A673 (cell line): ENCODE measurements around the gene FXR2. TPM values are rescaled to one million over a fixed set of nuclear protein-coding genes. Genes with fewer than 3 reads are reported as not detected.

Source experiments
- BruUV-seq: library from RNA; stranded (reverse); fragments of 400-500 nt; replicated peaks from 2 replicates; lab custom pipeline; 2021; lab: Mats Ljungman, UMichigan
- CTCF ChIA-PET: fragments of 300-600 bp; sonication (Branson Sonifier 250); formaldehyde crosslinking; loops from one replicate; lab custom pipeline; 2022; ENCODE audit warnings: antibody characterized with exemption; lab: Charles Lee
- POLR2A ChIA-PET: fragments of 300-600 bp; sonication (Branson Sonifier 250); formaldehyde crosslinking; loops from one replicate; lab custom pipeline; 2022; ENCODE audit warnings: antibody characterized with exemption; ENCODE audit not compliant: low non-redundant PET; lab: Charles Lee
- DNase-seq: peaks from one replicate; pipeline ENCODE4 v3.0.0-alpha.2; 2015; ENCODE audit warnings: low spot score
- H3K27ac ChIP-seq: fragments of 200-600 bp; sonication (generic); 2 replicates; pipeline ENCODE4 v1.5.1; 2016; ENCODE audit warnings: mixed run types, low read depth, mild to moderate bottlenecking, mixed read lengths, antibody characterized with exemption, low read length; ENCODE audit not compliant: poor library complexity, severe bottlenecking
- H3K27me3 ChIP-seq: fragments of 200-600 bp; sonication (generic); replicated peaks from 2 replicates; pipeline ENCODE4 v1.6.1; 2017; ENCODE audit warnings: mixed run types, low read depth, mild to moderate bottlenecking, mixed read lengths, antibody characterized with exemption, low read length; ENCODE audit not compliant: insufficient read depth, poor library complexity
- H3K36me3 ChIP-seq: fragments of 200-600 bp; sonication (generic); 2 replicates; pipeline ENCODE4 v1.6.1; 2016; ENCODE audit warnings: mixed run types, mild to moderate bottlenecking, mixed read lengths, antibody characterized with exemption, low read length; ENCODE audit not compliant: insufficient read depth, poor library complexity, severe bottlenecking
- H3K4me1 ChIP-seq: fragments of 200-600 bp; sonication (generic); 2 replicates; pipeline ENCODE4 v1.6.1; 2017; ENCODE audit warnings: mixed run types, mild to moderate bottlenecking, mixed read lengths, antibody characterized with exemption, low read length; ENCODE audit not compliant: insufficient read depth, poor library complexity, severe bottlenecking
- H3K4me3 ChIP-seq: fragments of 200-600 bp; sonication (generic); 2 replicates; pipeline ENCODE4 v1.5.1; 2016; ENCODE audit warnings: low read depth, mixed run types, mild to moderate bottlenecking, mixed read lengths, low read length; ENCODE audit not compliant: poor library complexity, severe bottlenecking
- H3K9me3 ChIP-seq: fragments of 200-600 bp; sonication (generic); 2 replicates; pipeline ENCODE4 v1.6.1; 2016; ENCODE audit warnings: mixed run types, low read depth, mild to moderate bottlenecking, mixed read lengths, antibody characterized with exemption, low read length; ENCODE audit not compliant: poor library complexity, severe bottlenecking
- EZH2 ChIP-seq: fragments of 200-600 bp; sonication (generic); IDR thresholded peaks from 2 replicates; pipeline ENCODE4 v1.6.1; 2017; ENCODE audit warnings: borderline replicate concordance, low read depth, mild to moderate bottlenecking, mixed read lengths, antibody characterized with exemption, low read length; ENCODE audit not compliant: poor library complexity, severe bottlenecking
- intact Hi-C: fragments of 100-400 bp; cut with micrococcal nuclease; formaldehyde crosslinking; loops from one replicate; pipeline ENCODE4 v1.10.0; 2022; ENCODE audit not compliant: unreplicated experiment
- total RNA-seq: library from RNA; stranded (reverse); gene quantifications from 2 replicates; pipeline ENCODE4 v1.2.3, GENCODE V29; 2021
- TF ChIP-seq, protein P1 (sequence below): fragments of 300-800, 200-600 bp; sonication (generic); conservative IDR thresholded peaks from 2 replicates; pipeline ENCODE4 v1.5.1; 2017; ENCODE audit warnings: low read depth, mild to moderate bottlenecking, antibody characterized with exemption, low read length, moderate library complexity, mixed read lengths

Gene FXR2
- total RNA-seq, 1 experiment from 2014 or later: 101 TPM

DNA sequence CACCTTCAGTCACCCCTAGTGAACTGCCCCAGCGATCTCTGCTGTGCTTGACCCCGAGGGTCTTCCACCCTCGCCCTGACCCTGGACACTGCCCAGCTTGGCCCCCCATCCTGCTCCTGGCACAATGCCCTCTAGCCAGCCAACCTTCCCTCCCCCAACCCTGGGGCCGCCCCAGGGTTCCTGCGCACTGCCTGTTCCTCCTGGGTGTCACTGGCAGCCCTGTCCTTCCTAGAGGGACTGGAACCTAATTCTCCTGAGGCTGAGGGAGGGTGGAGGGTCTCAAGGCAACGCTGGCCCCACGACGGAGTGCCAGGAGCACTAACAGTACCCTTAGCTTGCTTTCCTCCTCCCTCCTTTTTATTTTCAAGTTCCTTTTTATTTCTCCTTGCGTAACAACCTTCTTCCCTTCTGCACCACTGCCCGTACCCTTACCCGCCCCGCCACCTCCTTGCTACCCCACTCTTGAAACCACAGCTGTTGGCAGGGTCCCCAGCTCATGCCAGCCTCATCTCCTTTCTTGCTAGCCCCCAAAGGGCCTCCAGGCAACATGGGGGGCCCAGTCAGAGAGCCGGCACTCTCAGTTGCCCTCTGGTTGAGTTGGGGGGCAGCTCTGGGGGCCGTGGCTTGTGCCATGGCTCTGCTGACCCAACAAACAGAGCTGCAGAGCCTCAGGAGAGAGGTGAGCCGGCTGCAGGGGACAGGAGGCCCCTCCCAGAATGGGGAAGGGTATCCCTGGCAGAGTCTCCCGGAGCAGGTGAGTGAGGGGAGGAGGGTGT, 56.0 kb downstream of the FXR2 start, which contains the start of gene TNFSF13:
Gene TNFSF13 (plus strand): TSS at position 207 of the 776 bp plus-strand sequence. CDS start 290 bp downstream, at position 497.
- Histone ChIP-seq H3K27ac (peak within 1 kb of the TSS; percentile 68), H3K4me3 (no peak within 1 kb of the TSS), H3K36me3 (peaks cover 5% of the 10 kb centered on the region), H3K27me3 (no peaks in the 10 kb centered on the region), H3K4me1 (peaks cover 33% of the 10 kb centered on the region), H3K9me3 (no peaks in the 10 kb centered on the region)
- no TSS peak for BruUV-seq
- ChIA-PET POLR2A (interaction anchor here (0.5 kb wide), 1 partner anchor 75 kb away, joined by 9 read pairs; the partner anchor contains the start of gene POLR2A), CTCF (interaction anchor here (0.5 kb wide), 1 partner anchor 229 kb away, joined by 4 read pairs; the partner anchor contains the start of gene NEURL4)
- no peak for DNase-seq
- intact Hi-C loops: no loop called here
- TF ChIP-seq, protein P1, sequence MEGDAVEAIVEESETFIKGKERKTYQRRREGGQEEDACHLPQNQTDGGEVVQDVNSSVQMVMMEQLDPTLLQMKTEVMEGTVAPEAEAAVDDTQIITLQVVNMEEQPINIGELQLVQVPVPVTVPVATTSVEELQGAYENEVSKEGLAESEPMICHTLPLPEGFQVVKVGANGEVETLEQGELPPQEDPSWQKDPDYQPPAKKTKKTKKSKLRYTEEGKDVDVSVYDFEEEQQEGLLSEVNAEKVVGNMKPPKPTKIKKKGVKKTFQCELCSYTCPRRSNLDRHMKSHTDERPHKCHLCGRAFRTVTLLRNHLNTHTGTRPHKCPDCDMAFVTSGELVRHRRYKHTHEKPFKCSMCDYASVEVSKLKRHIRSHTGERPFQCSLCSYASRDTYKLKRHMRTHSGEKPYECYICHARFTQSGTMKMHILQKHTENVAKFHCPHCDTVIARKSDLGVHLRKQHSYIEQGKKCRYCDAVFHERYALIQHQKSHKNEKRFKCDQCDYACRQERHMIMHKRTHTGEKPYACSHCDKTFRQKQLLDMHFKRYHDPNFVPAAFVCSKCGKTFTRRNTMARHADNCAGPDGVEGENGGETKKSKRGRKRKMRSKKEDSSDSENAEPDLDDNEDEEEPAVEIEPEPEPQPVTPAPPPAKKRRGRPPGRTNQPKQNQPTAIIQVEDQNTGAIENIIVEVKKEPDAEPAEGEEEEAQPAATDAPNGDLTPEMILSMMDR: no peak
- no peak for TF ChIP-seq EZH2

DNA sequence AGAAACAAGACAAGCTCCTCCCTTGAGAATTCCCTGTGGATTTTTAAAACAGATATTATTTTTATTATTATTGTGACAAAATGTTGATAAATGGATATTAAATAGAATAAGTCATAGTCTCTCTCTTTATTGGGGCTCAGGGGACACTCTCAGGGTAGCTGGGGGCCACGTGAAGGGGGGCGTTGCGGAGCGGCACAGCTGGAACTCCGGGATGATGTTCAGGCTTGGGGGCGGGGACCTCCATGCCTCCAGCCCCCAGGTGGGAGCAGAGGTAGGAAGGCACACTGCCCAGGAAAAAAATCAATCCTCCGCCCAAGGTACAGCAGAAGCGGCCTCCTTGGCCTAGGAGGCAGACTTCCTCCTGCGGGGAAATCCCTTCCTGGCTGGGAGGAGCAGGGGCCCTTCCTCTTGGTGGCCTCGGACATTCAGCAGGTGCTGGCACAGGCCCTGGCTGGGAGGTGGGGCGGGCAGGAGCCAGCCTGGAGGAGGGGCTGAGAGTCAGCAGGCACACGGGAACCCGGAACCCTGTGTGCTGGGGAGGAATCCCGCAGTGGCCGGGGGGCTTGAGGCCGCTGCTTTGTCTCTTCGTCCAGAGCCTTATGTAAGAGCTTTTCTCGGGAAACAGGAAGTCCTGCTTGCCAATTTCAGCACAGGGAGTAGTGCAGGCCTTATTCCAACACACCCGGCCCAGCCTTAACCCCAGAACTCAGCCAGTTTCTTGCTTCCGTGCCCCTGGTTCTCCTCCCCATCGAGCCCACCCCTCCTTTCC, 56.7 kb downstream of the FXR2 start:
- H3K4me1 ChIP-seq: peaks cover 26% of the 10 kb centered on the region
- DNase-seq: peak; percentile 60
- peak overlapping the region; percentile 68 for H3K27ac ChIP-seq
- no TSS peak for BruUV-seq
- H3K9me3 ChIP-seq: no peaks in the 10 kb centered on the region
- TF ChIP-seq, protein P1: no peak
- TF ChIP-seq EZH2: no peak
- ChIA-PET POLR2A (no interaction called here), CTCF (interaction anchor here (0.5 kb wide), 1 partner anchor 229 kb away, joined by 4 read pairs; the partner anchor contains the start of gene NEURL4)
- no peak overlapping the region for H3K4me3 ChIP-seq
- H3K36me3 ChIP-seq: no peaks in the 10 kb centered on the region
- intact Hi-C loops: no loop called here
- H3K27me3 ChIP-seq: no peaks in the 10 kb centered on the region

DNA sequence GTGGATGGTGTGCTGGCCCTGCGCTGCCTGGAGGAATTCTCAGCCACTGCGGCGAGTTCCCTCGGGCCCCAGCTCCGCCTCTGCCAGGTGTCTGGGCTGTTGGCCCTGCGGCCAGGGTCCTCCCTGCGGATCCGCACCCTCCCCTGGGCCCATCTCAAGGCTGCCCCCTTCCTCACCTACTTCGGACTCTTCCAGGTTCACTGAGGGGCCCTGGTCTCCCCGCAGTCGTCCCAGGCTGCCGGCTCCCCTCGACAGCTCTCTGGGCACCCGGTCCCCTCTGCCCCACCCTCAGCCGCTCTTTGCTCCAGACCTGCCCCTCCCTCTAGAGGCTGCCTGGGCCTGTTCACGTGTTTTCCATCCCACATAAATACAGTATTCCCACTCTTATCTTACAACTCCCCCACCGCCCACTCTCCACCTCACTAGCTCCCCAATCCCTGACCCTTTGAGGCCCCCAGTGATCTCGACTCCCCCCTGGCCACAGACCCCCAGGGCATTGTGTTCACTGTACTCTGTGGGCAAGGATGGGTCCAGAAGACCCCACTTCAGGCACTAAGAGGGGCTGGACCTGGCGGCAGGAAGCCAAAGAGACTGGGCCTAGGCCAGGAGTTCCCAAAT, 57.4 kb downstream of the FXR2 start:
- Histone ChIP-seq H3K27ac (peak overlapping the region; percentile 68), H3K4me1 (peaks cover 19% of the 10 kb centered on the region), H3K9me3 (no peaks in the 10 kb centered on the region), H3K4me3 (no peak overlapping the region), H3K27me3 (no peaks in the 10 kb centered on the region), H3K36me3 (no peaks in the 10 kb centered on the region)
- DNase-seq: no peak
- no TSS peak for BruUV-seq
- TF ChIP-seq EZH2: no peak
- TF ChIP-seq, protein P1: no peak
- POLR2A ChIA-PET: no interaction called here
- intact Hi-C loops: no loop called here
- CTCF ChIA-PET: no interaction called here
